Coronary artery (tissue), 2 donors: ENCODE data around the gene SCN11A.
"Not testable (repeated sequence)": the region's sequence is repeated elsewhere in the genome, so short reads cannot be mapped to it uniquely, and the experiment has no call there.

ENCODE experiments used
- DNase-seq: peaks from one replicate; pipeline ENCODE4 v3.0.0-alpha.2; 2017; ENCODE audit warnings: low spot score
- H3K27ac ChIP-seq, 2 donors: fragments of 200-600 bp; sonication (generic); one replicate each; pipeline ENCODE4 v1.5.1; 2016 to 2019
- H3K4me3 ChIP-seq: fragments of 200-600 bp; sonication (generic); 2 replicates; pipeline ENCODE4 v1.5.1; 2016; ENCODE audit warnings: mild to moderate bottlenecking, moderate library complexity
- TF ChIP-seq, protein P1 (sequence below): fragments of 200-600 bp; sonication (generic); IDR thresholded peaks from one replicate; pipeline ENCODE4 v1.5.1; 2019; ENCODE audit warnings: antibody characterized with exemption

SCN11A gene

GRCh38 chr3:39067286-39067685, 15.5 kb upstream of the SCN11A start:
- Histone ChIP-seq H3K27ac (no peak overlapping the region), H3K4me3 (no peak overlapping the region)
- DNase-seq, result no peak
- TF ChIP-seq, protein P1, sequence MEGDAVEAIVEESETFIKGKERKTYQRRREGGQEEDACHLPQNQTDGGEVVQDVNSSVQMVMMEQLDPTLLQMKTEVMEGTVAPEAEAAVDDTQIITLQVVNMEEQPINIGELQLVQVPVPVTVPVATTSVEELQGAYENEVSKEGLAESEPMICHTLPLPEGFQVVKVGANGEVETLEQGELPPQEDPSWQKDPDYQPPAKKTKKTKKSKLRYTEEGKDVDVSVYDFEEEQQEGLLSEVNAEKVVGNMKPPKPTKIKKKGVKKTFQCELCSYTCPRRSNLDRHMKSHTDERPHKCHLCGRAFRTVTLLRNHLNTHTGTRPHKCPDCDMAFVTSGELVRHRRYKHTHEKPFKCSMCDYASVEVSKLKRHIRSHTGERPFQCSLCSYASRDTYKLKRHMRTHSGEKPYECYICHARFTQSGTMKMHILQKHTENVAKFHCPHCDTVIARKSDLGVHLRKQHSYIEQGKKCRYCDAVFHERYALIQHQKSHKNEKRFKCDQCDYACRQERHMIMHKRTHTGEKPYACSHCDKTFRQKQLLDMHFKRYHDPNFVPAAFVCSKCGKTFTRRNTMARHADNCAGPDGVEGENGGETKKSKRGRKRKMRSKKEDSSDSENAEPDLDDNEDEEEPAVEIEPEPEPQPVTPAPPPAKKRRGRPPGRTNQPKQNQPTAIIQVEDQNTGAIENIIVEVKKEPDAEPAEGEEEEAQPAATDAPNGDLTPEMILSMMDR, result no peak

- H3K4me3 ChIP-seq, result no peak overlapping the region
- DNase-seq, result no peak
- TF ChIP-seq, protein P1, result no peak
- H3K27ac ChIP-seq, result no peak overlapping the region
Measured at GRCh38 chr3:39065197-39065596, 13.5 kb upstream of the SCN11A start.

- TF ChIP-seq, protein P1, result no peak
- DNase-seq, result no peak
- Histone ChIP-seq H3K27ac (no peak overlapping the region), H3K4me3 (no peak overlapping the region)
Measured at GRCh38 chr3:39064646-39065045, 12.9 kb upstream of the SCN11A start.

- TF ChIP-seq, protein P1, result no peak
- H3K4me3 ChIP-seq, result no peak overlapping the region
- DNase-seq, result no peak
- H3K27ac ChIP-seq, result no peak overlapping the region
Measured at GRCh38 chr3:39063143-39063542, 11.4 kb upstream of the SCN11A start.

DNA sequence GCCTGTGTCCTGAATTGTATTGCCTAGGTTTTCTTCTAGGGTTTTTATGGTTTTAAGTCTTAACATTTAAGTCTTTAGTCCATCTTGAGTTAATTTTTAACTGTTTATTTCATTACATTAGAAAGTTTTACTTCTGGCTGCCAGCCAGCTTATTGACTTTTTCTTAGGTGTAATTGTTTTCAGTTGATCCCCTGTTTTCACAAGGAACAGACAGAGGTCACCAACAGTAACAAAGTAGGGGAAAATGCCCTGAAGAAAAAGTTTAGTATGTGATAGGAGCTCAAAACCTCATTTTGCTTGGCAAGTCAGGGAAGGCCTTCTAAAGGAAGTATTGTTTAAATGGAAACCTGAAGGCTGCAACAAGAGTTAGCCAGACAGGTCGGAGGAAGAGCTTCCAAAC, 10.4 kb upstream of the SCN11A start:
- H3K4me3 ChIP-seq, result no peak overlapping the region
- H3K27ac ChIP-seq, result no peak overlapping the region
- DNase-seq, result no peak
- TF ChIP-seq, protein P1, result no peak

- H3K27ac ChIP-seq, DNase-seq, H3K4me3 ChIP-seq: not testable (repeated sequence)
Measured at GRCh38 chr3:39061228-39061627, 9.5 kb upstream of the SCN11A start.

DNA sequence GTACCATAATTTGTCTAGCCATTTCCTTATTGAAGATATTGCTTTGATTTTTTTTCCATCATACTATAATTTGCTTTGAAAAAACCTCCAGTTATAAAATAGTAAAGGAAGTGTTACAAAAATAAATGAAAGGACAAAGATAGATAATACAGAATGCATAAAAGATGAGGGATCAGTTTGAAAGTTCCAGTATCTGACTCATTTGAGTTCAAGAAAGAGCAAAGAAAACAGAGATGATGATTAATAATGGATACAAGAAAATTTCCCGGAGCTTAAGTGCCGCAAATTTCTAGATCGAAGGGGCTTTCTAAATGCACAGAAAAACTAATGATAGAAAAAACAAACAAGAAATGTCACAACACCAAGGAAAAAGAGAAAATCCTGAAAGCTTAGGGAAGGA, 4.4 kb upstream of the SCN11A start:
- DNase-seq, result no peak
- Histone ChIP-seq H3K4me3 (no peak overlapping the region), H3K27ac (no peak overlapping the region)
- TF ChIP-seq, protein P1, result no peak

GRCh38 chr3:39053696-39054095, 2.0 kb upstream of the SCN11A start:
- no peak for DNase-seq
- H3K4me3 ChIP-seq, result no peak overlapping the region
- TF ChIP-seq, protein P1, result no peak
- no peak overlapping the region for H3K27ac ChIP-seq
